Measurements from ENCODE around the gene TNFRSF14. TPM values are rescaled to one million over a fixed set of nuclear protein-coding genes. Genes with fewer than 3 reads are reported as not detected.

TNFRSF14 gene
- total and polyA plus RNA-seq, 2 experiments from 2014 or later, result not detected

GRCh38 chr1:2520806-2521205 lies 35.4 kb upstream of the TNFRSF14 start:
- H3K27ac Mint-ChIP-seq, result no peak overlapping the region
- Histone ChIP-seq H3K4me2 (no peak overlapping the region), H3K4me1 (ENCODE audit: insufficient read depth) (peaks cover 14% of the 10 kb centered on the region; the same call in 1 of the 2 replicates), H3K27ac (ENCODE audit: low read depth) (no peak overlapping the region), H3K27me3 (ENCODE audit: insufficient read depth) (no peaks in the 10 kb centered on the region), H4K20me1 (replicated peaks; ENCODE audit: insufficient read depth) (peaks cover 37% of the 10 kb centered on the region), H3K36me3 (ENCODE audit: insufficient read depth) (peaks cover 5% of the 10 kb centered on the region; the same call in 1 of the 2 replicates), H3K79me2 (replicated peaks; ENCODE audit: insufficient read depth) (peaks cover 44% of the 10 kb centered on the region), H2AFZ (no peak overlapping the region), H3F3A (replicated peaks; ENCODE audit: low read depth) (no peaks in the 10 kb centered on the region), H3K4me3 (no peak overlapping the region), H3K9me2 (ENCODE audit: insufficient read depth) (no peaks in the 10 kb centered on the region)
- no peak for ATAC-seq
- H3K36me3 Mint-ChIP-seq (ENCODE audit: low read depth), result peaks cover 30% of the 10 kb centered on the region
- H3K4me3 Mint-ChIP-seq, result no peak overlapping the region
- no peak for TF ChIP-seq EZH2phosphoT487 (IDR thresholded peaks at IDR 0.05; ENCODE audit: unreplicated experiment)
- TF ChIP-seq, protein P1, sequence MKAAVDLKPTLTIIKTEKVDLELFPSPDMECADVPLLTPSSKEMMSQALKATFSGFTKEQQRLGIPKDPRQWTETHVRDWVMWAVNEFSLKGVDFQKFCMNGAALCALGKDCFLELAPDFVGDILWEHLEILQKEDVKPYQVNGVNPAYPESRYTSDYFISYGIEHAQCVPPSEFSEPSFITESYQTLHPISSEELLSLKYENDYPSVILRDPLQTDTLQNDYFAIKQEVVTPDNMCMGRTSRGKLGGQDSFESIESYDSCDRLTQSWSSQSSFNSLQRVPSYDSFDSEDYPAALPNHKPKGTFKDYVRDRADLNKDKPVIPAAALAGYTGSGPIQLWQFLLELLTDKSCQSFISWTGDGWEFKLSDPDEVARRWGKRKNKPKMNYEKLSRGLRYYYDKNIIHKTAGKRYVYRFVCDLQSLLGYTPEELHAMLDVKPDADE (IDR thresholded peaks at IDR 0.05), result no peak
- TF ChIP-seq EZH2 (IDR thresholded peaks at IDR 0.05; ENCODE audit: low read depth, unreplicated experiment), result no peak
- TF ChIP-seq POLR2AphosphoS5 (IDR thresholded peaks at IDR 0.05; ENCODE audit: low read depth), result no peak
- TF ChIP-seq ZNF114 (CRISPR knock-in tag; IDR thresholded peaks at IDR 0.05), result no peak
- TF ChIP-seq JUNB (IDR thresholded peaks at IDR 0.05; ENCODE audit: unreplicated experiment), result no peak
- TF ChIP-seq, protein P2, sequence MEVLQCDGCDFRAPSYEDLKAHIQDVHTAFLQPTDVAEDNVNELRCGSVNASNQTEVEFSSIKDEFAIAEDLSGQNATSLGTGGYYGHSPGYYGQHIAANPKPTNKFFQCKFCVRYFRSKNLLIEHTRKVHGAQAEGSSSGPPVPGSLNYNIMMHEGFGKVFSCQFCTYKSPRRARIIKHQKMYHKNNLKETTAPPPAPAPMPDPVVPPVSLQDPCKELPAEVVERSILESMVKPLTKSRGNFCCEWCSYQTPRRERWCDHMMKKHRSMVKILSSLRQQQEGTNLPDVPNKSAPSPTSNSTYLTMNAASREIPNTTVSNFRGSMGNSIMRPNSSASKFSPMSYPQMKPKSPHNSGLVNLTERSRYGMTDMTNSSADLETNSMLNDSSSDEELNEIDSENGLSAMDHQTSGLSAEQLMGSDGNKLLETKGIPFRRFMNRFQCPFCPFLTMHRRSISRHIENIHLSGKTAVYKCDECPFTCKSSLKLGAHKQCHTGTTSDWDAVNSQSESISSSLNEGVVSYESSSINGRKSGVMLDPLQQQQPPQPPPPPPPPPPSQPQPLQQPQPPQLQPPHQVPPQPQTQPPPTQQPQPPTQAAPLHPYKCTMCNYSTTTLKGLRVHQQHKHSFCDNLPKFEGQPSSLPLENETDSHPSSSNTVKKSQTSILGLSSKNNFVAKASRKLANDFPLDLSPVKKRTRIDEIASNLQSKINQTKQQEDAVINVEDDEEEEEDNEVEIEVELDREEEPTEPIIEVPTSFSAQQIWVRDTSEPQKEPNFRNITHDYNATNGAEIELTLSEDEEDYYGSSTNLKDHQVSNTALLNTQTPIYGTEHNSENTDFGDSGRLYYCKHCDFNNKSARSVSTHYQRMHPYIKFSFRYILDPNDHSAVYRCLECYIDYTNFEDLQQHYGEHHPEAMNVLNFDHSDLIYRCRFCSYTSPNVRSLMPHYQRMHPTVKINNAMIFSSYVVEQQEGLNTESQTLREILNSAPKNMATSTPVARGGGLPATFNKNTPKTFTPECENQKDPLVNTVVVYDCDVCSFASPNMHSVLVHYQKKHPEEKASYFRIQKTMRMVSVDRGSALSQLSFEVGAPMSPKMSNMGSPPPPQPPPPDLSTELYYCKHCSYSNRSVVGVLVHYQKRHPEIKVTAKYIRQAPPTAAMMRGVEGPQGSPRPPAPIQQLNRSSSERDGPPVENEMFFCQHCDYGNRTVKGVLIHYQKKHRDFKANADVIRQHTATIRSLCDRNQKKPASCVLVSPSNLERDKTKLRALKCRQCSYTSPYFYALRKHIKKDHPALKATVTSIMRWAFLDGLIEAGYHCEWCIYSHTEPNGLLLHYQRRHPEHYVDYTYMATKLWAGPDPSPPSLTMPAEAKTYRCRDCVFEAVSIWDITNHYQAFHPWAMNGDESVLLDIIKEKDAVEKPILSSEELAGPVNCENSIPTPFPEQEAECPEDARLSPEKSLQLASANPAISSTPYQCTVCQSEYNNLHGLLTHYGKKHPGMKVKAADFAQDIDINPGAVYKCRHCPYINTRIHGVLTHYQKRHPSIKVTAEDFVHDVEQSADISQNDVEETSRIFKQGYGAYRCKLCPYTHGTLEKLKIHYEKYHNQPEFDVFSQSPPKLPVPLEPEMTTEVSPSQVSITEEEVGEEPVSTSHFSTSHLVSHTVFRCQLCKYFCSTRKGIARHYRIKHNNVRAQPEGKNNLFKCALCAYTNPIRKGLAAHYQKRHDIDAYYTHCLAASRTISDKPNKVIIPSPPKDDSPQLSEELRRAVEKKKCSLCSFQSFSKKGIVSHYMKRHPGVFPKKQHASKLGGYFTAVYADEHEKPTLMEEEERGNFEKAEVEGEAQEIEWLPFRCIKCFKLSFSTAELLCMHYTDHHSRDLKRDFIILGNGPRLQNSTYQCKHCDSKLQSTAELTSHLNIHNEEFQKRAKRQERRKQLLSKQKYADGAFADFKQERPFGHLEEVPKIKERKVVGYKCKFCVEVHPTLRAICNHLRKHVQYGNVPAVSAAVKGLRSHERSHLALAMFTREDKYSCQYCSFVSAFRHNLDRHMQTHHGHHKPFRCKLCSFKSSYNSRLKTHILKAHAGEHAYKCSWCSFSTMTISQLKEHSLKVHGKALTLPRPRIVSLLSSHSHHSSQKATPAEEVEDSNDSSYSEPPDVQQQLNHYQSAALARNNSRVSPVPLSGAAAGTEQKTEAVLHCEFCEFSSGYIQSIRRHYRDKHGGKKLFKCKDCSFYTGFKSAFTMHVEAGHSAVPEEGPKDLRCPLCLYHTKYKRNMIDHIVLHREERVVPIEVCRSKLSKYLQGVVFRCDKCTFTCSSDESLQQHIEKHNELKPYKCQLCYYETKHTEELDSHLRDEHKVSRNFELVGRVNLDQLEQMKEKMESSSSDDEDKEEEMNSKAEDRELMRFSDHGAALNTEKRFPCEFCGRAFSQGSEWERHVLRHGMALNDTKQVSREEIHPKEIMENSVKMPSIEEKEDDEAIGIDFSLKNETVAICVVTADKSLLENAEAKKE (CRISPR knock-in tag; IDR thresholded peaks at IDR 0.05), result no peak
- TF ChIP-seq REST (IDR thresholded peaks at IDR 0.05; ENCODE audit: unreplicated experiment), result no peak
- no peak for TF ChIP-seq CREB1 (CRISPR knock-in tag; IDR thresholded peaks at IDR 0.05; ENCODE audit: low read depth)
- no peak for DNase-seq (ENCODE audit: low spot score)
- H3K27me3 Mint-ChIP-seq (ENCODE audit: insufficient read depth, low read depth, poor library complexity), result peaks cover 7% of the 10 kb centered on the region
- no peaks in the 10 kb centered on the region for H3K9me3 Mint-ChIP-seq
- H3K4me1 Mint-ChIP-seq, result peaks cover 23% of the 10 kb centered on the region
